HepG2 (cell line): ENCODE results near the gene DDX10.

Experiments used
- CTCF ChIP-seq: sonication (generic); formaldehyde crosslinking; IDR thresholded peaks from 2 replicates; pipeline ENCODE4 v1.5.0; 2020; ENCODE audit warnings: mild to moderate bottlenecking, missing genetic modification reagents, moderate library complexity
- FOXP1 ChIP-seq, 2 experiments: fragments of 450-650 bp in 1 of 2; IDR thresholded peaks; 2 replicates each; pipeline ENCODE4 v1.6.1; 2017 to 2018; ENCODE audit warnings: antibody characterized with exemption in 1 of 2
- IKZF1 ChIP-seq: fragments of 450-650 bp; IDR thresholded peaks from 2 replicates; pipeline ENCODE4 v1.7.1; 2016
- MAFK ChIP-seq, 2 experiments: IDR thresholded peaks in 1 of 2; conservative IDR thresholded peaks in 1 of 2; 2 replicates each; pipeline ENCODE4 v1.6.1; 2011; ENCODE audit warnings: improper control_type of control experiment in 2 of 2, low read length in 2 of 2
- MATR3 ChIP-seq: sonication (generic); formaldehyde crosslinking; IDR thresholded peaks from 2 replicates; pipeline ENCODE4 v1.4.0; 2020; ENCODE audit warnings: missing genetic modification reagents
- POLR2AphosphoS5 ChIP-seq: IDR thresholded peaks from 2 replicates; pipeline ENCODE4 v1.6.1; 2012; ENCODE audit warnings: low read depth, low read length
- RFX5 ChIP-seq: IDR thresholded peaks from 2 replicates; pipeline ENCODE4 v1.6.1; 2011; ENCODE audit warnings: low read depth, low read length, improper control_type of control experiment
- TBP ChIP-seq: sonication (generic); formaldehyde crosslinking; IDR thresholded peaks from 2 replicates; pipeline ENCODE4 v1.5.0; 2020; ENCODE audit warnings: missing genetic modification reagents
- ZNF350 ChIP-seq: sonication (generic); formaldehyde crosslinking; IDR thresholded peaks from 2 replicates; pipeline ENCODE4 v1.4.0; 2020; ENCODE audit warnings: mild to moderate bottlenecking, low read depth, missing genetic modification reagents, borderline replicate concordance
- TF ChIP-seq, protein P1 (sequence below): sonication (generic); formaldehyde crosslinking; IDR thresholded peaks from 2 replicates; pipeline ENCODE4 v1.4.0; 2020; ENCODE audit warnings: missing genetic modification reagents, mild to moderate bottlenecking, borderline replicate concordance

DNA sequence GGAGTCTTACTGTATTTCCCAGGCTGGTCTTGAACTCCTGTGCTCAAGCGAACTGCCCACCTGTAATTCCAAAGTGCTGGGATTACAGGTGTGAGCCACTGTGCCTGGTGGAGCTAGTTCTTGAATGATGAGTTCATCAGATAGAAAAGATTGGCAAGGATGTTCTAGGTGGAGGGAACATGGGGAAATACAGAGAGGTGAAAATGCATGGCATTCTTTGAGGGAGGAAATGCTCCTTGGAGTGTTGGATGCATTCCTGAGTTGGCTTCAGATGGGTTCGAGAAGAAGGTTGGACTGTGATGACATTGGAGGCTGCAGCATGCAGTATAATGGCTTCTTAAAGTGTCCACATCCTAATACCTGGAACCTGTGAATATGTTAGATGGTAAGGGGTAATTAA, 4.4 kb downstream of the DDX10 start:
- no peak for TF ChIP-seq TBP (CRISPR knock-in tag)
- TF ChIP-seq FOXP1 (IDR thresholded peaks at IDR 0.05): no peak
- TF ChIP-seq FOXP1 (CRISPR knock-in tag; IDR thresholded peaks at IDR 0.05): no peak
- no peak for TF ChIP-seq MAFK (conservative IDR thresholded peaks at IDR 0.05 in 1 of 2, IDR thresholded peaks at IDR 0.05 in 1 of 2; ENCODE audit: low read length in 2 of 2)
- no peak for TF ChIP-seq RFX5
- no peak for TF ChIP-seq ZNF350 (CRISPR knock-in tag)
- TF ChIP-seq IKZF1: no peak
- TF ChIP-seq, protein P1, sequence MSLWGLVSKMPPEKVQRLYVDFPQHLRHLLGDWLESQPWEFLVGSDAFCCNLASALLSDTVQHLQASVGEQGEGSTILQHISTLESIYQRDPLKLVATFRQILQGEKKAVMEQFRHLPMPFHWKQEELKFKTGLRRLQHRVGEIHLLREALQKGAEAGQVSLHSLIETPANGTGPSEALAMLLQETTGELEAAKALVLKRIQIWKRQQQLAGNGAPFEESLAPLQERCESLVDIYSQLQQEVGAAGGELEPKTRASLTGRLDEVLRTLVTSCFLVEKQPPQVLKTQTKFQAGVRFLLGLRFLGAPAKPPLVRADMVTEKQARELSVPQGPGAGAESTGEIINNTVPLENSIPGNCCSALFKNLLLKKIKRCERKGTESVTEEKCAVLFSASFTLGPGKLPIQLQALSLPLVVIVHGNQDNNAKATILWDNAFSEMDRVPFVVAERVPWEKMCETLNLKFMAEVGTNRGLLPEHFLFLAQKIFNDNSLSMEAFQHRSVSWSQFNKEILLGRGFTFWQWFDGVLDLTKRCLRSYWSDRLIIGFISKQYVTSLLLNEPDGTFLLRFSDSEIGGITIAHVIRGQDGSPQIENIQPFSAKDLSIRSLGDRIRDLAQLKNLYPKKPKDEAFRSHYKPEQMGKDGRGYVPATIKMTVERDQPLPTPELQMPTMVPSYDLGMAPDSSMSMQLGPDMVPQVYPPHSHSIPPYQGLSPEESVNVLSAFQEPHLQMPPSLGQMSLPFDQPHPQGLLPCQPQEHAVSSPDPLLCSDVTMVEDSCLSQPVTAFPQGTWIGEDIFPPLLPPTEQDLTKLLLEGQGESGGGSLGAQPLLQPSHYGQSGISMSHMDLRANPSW (CRISPR knock-in tag): no peak
- no peak for TF ChIP-seq CTCF (CRISPR knock-in tag)
- TF ChIP-seq POLR2AphosphoS5: no peak
- no peak for TF ChIP-seq MATR3 (CRISPR knock-in tag)
